IPS DF 4.7 (cell line): ENCODE data around the gene ACSL6.
A peak's percentile ranks its signal among the peaks of the same experiment; 100 is the strongest.

Experiments used
- DNase-seq: peaks from one replicate; pipeline ENCODE4 v3.0.0-alpha.2; 2013; ENCODE audit warnings: low spot score; ENCODE audit errors: extremely low read depth

ACSL6 gene

GRCh38 chr5:132017738-132018625 is 6.5 kb upstream of the ACSL6 start:
- no peak for DNase-seq

GRCh38 chr5:132017316-132017715 is 5.9 kb upstream of the ACSL6 start:
- no peak for DNase-seq

- DNase-seq: no peak
Measured at GRCh38 chr5:132016721-132017250, 5.3 kb upstream of the ACSL6 start.

DNA sequence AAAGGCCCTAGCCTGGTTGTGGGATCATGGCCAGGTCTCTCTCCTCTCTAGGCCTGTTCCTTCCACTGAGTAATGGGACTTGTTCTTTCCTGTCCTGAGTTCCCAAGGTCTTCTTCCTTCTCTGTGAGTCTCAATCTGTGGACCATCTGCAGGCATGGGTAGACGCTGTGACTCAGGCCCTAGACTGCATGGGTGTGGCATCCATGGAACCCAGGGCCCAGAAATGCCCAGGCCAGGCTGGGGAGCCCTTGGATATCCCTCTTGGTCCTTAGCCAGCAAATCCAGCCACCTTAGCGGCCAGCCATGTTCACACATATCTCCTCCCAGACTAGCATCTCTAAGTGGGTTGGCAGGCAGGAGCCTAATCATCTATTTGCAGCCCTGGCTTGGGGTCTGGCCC is 2.3 kb upstream of the ACSL6 start:
- DNase-seq: no peak

DNA sequence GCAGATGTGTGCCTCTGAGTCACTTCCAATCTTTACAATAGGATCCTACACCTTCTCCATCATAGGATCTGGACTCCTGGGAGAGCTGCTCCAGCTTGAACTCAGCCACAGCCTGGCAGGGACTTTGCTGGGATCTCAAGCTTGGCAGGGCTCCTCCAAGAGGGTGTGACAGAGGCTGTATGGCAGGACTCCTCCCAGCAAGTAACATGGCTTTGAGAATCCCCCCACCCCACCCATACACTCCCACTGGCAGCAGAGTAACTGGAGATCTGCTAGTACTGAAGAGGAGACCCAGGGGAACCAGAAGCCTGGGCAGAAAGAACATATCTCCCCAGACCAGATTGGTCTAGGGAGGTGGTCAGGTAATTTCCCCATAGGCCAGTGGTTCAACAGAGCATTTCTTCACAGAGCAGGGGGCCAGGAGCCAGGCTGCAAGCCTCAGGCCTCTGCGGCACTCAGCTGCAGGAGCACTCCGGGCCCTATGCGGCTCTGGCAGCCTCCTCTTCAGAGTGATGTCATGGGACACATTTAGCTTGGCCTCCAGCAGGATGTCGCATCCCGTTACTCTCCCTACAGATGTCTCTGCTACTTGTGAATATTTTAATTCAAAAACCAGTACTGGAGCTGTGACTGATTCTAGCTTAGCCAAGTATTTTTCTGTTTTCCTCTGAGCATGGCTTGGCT is 1.7 kb upstream of the ACSL6 start:
- no peak for DNase-seq

GRCh38 chr5:132012371-132013005 is 1.0 kb upstream of the ACSL6 start:
- DNase-seq: no peak

- no peak for DNase-seq
Measured at GRCh38 chr5:132010989-132011621, 353 bp downstream of the ACSL6 start.

DNA sequence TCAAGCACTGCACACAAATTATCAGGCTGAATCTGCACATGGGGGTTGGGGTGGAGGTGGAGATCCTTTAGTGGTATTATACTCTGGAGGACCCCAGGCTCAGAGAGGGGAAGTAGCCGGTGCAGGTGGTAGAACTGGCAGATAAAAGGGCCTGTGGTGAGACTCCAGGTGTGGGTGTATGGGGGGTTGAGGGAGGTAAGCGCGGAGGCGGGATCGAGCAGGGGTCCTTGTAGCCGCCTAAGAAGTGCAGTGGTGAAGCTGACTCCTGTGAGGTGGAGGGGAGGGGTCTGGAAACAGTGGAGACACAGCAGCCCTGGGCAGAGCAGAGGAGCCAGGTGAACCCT is 841 bp downstream of the ACSL6 start:
- no peak for DNase-seq

- no peak for DNase-seq
Measured at GRCh38 chr5:132009706-132010405, 1.6 kb downstream of the ACSL6 start.

- DNase-seq: no peak
Measured at GRCh38 chr5:132008961-132009680, 2.3 kb downstream of the ACSL6 start.

DNA sequence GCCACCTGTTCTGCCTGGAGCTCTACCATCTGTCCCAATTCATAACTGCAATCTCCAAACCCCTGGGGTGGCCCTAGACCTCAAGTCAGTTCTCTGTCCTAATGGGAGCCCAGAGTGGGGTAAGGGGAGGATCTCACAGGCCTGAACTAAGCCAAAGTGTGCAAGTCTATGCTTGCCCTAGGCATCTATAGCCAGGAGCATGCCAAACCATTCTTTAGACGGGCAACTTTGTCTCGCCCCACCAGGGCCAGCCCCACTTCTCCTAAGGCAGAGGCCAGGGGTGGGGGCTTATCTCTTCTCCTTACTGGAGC is 3.3 kb downstream of the ACSL6 start:
- no peak for DNase-seq

- peak; percentile 68 for DNase-seq
Measured at GRCh38 chr5:132007399-132008162, 3.9 kb downstream of the ACSL6 start.

- DNase-seq: no peak
Measured at GRCh38 chr5:132006331-132007120, 4.9 kb downstream of the ACSL6 start.

DNA sequence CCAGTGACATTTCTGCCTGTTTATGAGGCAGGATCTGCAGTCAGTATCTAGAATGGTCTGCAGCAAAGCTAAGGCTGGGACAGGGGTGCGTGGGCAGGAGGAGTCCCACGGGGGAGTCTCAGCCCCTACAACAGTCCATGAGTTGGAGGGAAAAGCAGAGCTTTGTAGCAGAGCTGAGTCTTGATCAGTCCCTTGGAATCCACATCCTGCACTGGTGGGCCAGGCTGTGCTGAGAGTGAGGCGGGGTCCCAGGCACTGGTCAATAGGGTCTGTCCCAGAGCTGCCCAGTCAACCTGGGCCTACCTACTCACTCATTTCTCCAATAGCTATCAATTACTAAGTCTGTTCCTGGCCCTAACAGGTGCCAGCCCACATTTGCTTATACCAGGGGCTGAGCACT is 5.9 kb downstream of the ACSL6 start:
- DNase-seq: no peak

GRCh38 chr5:132003982-132004381 is 7.5 kb downstream of the ACSL6 start:
- DNase-seq: no peak

DNA sequence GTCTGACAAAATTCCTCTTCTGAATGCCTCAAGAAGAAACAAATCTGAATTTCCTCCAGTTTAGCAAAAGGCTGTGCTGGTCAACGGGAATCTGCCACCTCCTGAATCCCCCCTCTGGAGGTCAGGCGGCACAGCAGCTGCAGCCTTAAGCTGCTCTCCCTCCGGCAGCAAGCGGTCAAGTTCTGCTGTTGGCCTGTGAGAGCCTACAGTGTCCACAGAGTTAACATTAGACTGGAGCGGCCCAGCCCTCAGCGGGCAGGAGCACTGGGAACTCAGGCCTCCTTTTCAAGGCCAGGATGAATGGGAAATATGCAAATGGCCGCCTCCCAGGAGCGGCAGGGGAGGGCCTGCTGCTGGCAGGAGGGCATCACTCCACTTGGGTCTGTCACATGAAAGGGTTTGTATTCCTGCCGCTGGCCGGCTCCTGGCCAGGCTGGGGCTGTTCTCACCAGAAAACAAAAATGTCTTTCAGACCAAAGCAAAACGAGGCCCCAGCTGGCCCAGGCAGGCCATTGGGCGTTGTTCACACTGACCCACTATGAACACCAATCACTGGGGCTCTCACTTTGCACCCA is 8.2 kb downstream of the ACSL6 start:
- DNase-seq: peak; percentile 49

- DNase-seq: no peak
Measured at GRCh38 chr5:132002757-132003156, 8.7 kb downstream of the ACSL6 start.

- DNase-seq: no peak
Measured at GRCh38 chr5:132001647-132002561, 9.6 kb downstream of the ACSL6 start.
